Activated CD4-positive, alpha-beta T cell treated with anti-CD3 and anti-CD28 coated beads, Interleukin-2, amount 10 ng/mL, durations not matched to agents 24 days and 14 days (primary cell): Measurements from ENCODE around the gene METTL2B. TPM values are rescaled to one million over a fixed set of nuclear protein-coding genes. Genes with fewer than 3 reads are reported as not detected.
"Not testable (repeated sequence)": the region's sequence is repeated elsewhere in the genome, so short reads cannot be mapped to it uniquely, and the experiment has no call there.

Experiments used
- DNase-seq: peaks from one replicate; pipeline ENCODE4 v3.0.0; 2022
- H3K27ac Mint-ChIP-seq: one replicate; pipeline ENCODE4 v1.8.0; 2022; ENCODE audit warnings: mild to moderate bottlenecking, mixed read lengths
- H3K27me3 Mint-ChIP-seq: one replicate; pipeline ENCODE4 v1.8.0; 2022; ENCODE audit warnings: mixed read lengths
- H3K36me3 Mint-ChIP-seq: one replicate; pipeline ENCODE4 v1.8.0; 2022; ENCODE audit warnings: low read depth, mild to moderate bottlenecking, mixed read lengths
- H3K4me1 Mint-ChIP-seq: one replicate; pipeline ENCODE4 v1.8.0; 2021; ENCODE audit warnings: mixed read lengths
- H3K4me3 Mint-ChIP-seq: one replicate; pipeline ENCODE4 v1.8.0; 2022; ENCODE audit warnings: mild to moderate bottlenecking, moderate library complexity, mixed read lengths
- H3K9me3 Mint-ChIP-seq: one replicate; pipeline ENCODE4 v1.8.0; 2021; ENCODE audit warnings: mixed read lengths
- intact Hi-C: fragments of 100-400 bp; cut with micrococcal nuclease; formaldehyde crosslinking; loops from one replicate; pipeline ENCODE4 v1.15.1; 2023
- total RNA-seq: library from RNA; stranded (reverse); gene quantifications from 2 replicates; pipeline ENCODE4 v1.2.3, GENCODE V29; 2022

METTL2B gene
- total RNA-seq, 1 donor from 2014 or later, result 61.1 TPM

DNA sequence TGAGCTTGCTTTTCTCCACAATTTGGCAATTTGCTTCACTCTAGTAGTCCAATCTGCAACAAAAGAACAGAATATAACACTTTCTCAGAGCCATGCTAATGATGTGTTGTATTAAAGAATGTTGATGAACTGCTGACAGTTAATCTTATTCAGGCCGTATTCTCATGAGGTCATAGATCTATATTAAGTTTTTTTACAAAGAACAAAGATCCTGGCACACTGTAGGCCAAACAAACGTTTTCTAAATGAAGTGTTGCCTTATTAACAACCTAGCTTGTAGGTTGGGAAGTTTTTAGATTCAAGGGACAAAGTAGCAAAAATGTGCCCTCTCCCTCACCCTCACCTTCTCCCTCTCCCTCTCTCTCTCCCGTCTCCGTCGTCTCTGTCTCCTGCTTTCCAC lies 14.1 kb upstream of the METTL2B start:
- intact Hi-C loops, result no loop called here
- peaks cover 26% of the 10 kb centered on the region for H3K4me1 Mint-ChIP-seq
- H3K4me3 Mint-ChIP-seq, result no peak overlapping the region
- H3K9me3 Mint-ChIP-seq, result no peaks in the 10 kb centered on the region
- DNase-seq, result no peak
- peaks cover 49% of the 10 kb centered on the region for H3K36me3 Mint-ChIP-seq
- no peak overlapping the region for H3K27ac Mint-ChIP-seq
- no peaks in the 10 kb centered on the region for H3K27me3 Mint-ChIP-seq

DNA sequence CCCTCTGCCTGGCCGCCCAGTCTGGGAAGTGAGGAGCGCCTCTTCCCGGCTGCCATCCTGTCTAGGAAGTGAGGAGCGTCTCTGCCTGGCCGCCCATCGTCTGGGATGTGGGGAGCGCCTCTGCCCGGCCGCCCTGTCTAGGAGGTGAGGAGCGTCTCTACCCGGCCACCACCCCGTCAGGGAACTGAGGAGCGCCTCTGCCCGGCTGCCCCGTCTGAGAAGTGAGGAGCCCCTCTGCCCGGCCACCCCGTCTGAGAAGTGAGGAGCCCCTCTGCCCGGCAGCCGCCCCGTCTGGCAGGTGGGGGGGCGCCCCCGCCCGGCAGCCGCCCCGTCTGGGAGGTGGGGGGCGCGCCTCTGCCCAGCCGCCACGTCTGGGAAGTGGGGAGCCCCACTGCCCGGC lies 13.2 kb upstream of the METTL2B start:
- H3K4me1 Mint-ChIP-seq, result peaks cover 18% of the 10 kb centered on the region
- not testable (repeated sequence) for DNase-seq

GRCh38 chr7:128463933-128464332 lies 12.6 kb upstream of the METTL2B start:
- H3K27me3 Mint-ChIP-seq, intact Hi-C loops, DNase-seq, H3K9me3 Mint-ChIP-seq, H3K27ac Mint-ChIP-seq, H3K4me3 Mint-ChIP-seq: not testable (repeated sequence)
- Mint-ChIP-seq H3K36me3 (peaks cover 46% of the 10 kb centered on the region), H3K4me1 (peaks cover 13% of the 10 kb centered on the region)

More for the DNA sequence above, 13.2 kb upstream of the METTL2B start:
- intact Hi-C loops, H3K4me3 Mint-ChIP-seq, H3K27me3 Mint-ChIP-seq, H3K27ac Mint-ChIP-seq, H3K9me3 Mint-ChIP-seq: not testable (repeated sequence)
- peaks cover 46% of the 10 kb centered on the region for H3K36me3 Mint-ChIP-seq

DNA sequence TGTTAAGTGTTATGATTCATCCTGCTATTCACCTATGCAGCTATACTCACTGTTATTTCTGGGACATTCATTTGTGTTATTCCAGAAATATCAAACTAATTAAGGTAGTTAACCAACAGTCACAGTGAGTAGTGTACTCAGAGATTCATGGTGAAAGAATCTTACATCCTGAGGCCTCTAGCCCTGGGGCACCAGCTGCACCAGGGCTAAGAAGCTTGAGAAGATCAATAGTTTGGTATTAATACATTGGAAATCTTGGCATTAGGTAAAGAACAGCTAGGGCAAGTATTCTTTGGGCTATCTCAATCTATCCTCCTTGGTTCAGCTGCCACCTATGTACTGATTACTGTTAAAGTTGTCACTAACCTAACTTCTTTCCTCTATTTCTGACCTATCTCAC lies 9.7 kb upstream of the METTL2B start:
- H3K27me3 Mint-ChIP-seq, DNase-seq, H3K4me3 Mint-ChIP-seq, intact Hi-C loops, H3K27ac Mint-ChIP-seq, H3K9me3 Mint-ChIP-seq, H3K4me1 Mint-ChIP-seq: not testable (repeated sequence)
- H3K36me3 Mint-ChIP-seq, result peaks cover 37% of the 10 kb centered on the region

DNA sequence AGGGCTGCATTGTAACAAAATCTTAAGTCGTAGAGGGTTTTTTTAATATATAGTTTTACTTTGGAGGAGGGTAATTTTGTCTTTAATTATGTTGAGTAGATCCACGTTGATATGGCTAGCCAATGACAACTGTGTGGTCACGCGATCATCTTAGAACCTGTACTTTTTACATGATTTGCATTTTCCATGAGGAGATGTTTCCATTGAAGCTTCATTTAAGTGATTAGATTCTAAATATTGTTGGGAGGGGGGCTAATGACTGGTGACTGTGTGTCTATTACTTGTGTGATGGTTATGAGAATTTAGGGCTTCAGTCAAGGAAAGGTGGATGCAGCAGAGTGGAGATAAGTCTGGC lies 765 bp downstream of the METTL2B start:
- not testable (repeated sequence) for H3K27me3 Mint-ChIP-seq, H3K9me3 Mint-ChIP-seq, DNase-seq
- intact Hi-C loops, result loop anchor here (2.0 to 5.0 kb wide), 4 partner anchors 50 to 405 kb away; partner anchors contain the start of gene RBM28
- Mint-ChIP-seq H3K27ac (peak overlapping the region; percentile 97), H3K4me3 (peak overlapping the region; percentile 98), H3K4me1 (peaks cover 15% of the 10 kb centered on the region), H3K36me3 (peaks cover 19% of the 10 kb centered on the region)

DNA sequence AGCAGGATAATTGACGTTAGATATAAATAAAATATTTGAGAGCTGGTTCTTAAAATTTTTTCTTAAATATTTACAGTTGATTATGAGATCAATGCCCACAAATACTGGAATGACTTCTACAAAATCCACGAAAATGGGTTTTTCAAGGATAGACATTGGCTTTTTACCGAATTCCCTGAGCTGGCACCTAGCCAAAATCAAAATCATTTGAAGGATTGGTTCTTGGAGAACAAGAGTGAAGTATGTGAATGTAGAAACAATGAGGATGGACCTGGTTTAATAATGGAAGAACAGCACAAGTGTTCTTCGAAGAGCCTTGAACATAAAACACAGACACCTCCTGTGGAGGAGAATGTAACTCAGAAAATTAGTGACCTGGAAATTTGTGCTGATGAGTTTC lies 2.5 kb downstream of the METTL2B start:
- DNase-seq, H3K4me3 Mint-ChIP-seq, H3K27me3 Mint-ChIP-seq, H3K9me3 Mint-ChIP-seq: not testable (repeated sequence)
- Mint-ChIP-seq H3K36me3 (peaks cover 27% of the 10 kb centered on the region), H3K27ac (peak overlapping the region; percentile 41), H3K4me1 (peaks cover 15% of the 10 kb centered on the region)
- intact Hi-C loops, result loop anchor here (5.0 kb wide), 3 partner anchors 52 to 403 kb away; partner anchors contain the start of gene RBM28

DNA sequence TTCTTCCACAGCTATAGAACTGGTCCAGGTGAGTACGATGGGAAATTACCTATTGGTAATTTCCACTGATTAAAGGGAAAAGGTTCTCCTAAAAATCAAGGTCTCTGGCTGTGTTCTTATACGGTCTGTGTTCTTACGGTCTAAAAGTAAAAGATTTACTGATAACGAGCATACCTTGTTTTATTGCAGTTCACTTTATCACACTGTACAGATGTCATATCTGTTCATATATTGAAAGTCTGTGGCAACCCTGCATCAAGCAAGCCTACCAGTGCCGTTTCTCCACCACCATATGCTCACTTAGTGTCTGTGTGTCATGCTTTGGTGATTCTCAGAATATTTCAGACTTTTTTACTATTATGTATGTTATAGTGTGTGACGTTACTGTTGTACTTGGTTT lies 11.6 kb downstream of the METTL2B start:
- intact Hi-C loops, H3K27ac Mint-ChIP-seq, DNase-seq, H3K4me1 Mint-ChIP-seq, H3K4me3 Mint-ChIP-seq, H3K9me3 Mint-ChIP-seq, H3K27me3 Mint-ChIP-seq: not testable (repeated sequence)
- peaks cover 31% of the 10 kb centered on the region for H3K36me3 Mint-ChIP-seq

DNA sequence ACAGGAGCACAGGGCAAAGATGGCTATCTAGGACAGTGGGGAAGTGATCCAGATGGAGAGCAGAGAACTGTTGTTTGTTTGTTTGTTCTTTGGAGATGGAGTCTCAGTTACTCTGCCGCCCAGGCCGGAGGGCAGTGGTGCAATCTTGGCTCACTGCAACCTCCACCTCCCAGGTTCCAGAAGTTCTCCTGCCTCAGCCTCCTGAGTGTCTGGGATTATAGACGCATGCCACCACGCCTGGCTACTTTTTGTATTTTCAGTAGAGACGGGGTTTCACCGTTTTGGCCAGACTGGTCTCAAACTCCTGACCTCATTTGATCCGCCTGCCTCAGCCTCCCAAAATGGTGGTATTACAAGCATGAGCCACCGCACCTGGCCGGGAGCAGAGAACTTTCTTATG lies 20.9 kb downstream of the METTL2B start:
- Mint-ChIP-seq H3K4me1 (no peaks in the 10 kb centered on the region), H3K4me3 (no peak overlapping the region), H3K27me3 (no peaks in the 10 kb centered on the region), H3K36me3 (peaks cover 43% of the 10 kb centered on the region), H3K27ac (no peak overlapping the region), H3K9me3 (no peaks in the 10 kb centered on the region)
- no peak for DNase-seq
- intact Hi-C loops, result no loop called here

DNA sequence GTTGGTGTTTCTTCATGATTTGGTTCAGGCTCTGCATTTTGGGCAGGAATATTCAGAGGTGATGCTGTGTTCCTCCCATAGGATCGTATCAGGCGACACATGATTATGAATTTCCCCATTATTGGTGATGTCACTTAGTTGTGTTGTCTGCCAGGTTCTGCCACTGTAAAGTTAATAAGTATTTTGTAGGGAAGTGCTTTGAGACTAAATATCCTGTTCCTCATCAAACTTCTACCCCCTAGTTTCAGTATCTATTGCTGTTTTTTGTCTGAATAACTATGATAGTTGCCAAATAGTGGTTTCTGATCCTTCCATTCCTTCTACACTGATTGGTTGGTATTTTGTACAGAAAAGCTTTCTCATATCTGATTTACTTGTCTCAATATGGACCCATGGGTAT lies 28.9 kb downstream of the METTL2B start:
- DNase-seq, H3K4me3 Mint-ChIP-seq, H3K4me1 Mint-ChIP-seq, H3K27me3 Mint-ChIP-seq, H3K27ac Mint-ChIP-seq, intact Hi-C loops, H3K9me3 Mint-ChIP-seq: not testable (repeated sequence)
- H3K36me3 Mint-ChIP-seq, result peaks cover 29% of the 10 kb centered on the region

DNA sequence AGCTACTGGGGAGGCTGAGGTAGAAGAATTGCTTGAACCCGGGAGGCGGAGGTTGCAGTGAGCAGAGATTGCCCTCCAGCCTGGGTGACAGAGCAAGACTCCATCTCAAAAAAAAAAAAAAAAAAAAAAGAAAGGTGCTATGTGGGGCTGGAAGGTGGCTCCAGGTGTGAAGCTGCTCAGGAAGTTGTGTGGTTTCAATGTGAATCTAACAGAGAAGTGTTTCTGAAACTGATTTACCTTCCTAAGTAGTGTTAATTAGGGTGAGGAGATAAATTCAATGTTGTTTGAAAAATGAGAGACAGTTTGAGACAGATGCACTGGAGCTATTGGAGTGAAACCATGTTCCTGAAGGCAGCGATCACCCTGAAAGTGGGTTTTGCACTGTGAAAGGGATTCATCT lies 30.3 kb downstream of the METTL2B start:
- H3K9me3 Mint-ChIP-seq, DNase-seq, H3K27me3 Mint-ChIP-seq, H3K4me1 Mint-ChIP-seq, H3K27ac Mint-ChIP-seq, H3K4me3 Mint-ChIP-seq, intact Hi-C loops: not testable (repeated sequence)
- H3K36me3 Mint-ChIP-seq, result peaks cover 17% of the 10 kb centered on the region

DNA sequence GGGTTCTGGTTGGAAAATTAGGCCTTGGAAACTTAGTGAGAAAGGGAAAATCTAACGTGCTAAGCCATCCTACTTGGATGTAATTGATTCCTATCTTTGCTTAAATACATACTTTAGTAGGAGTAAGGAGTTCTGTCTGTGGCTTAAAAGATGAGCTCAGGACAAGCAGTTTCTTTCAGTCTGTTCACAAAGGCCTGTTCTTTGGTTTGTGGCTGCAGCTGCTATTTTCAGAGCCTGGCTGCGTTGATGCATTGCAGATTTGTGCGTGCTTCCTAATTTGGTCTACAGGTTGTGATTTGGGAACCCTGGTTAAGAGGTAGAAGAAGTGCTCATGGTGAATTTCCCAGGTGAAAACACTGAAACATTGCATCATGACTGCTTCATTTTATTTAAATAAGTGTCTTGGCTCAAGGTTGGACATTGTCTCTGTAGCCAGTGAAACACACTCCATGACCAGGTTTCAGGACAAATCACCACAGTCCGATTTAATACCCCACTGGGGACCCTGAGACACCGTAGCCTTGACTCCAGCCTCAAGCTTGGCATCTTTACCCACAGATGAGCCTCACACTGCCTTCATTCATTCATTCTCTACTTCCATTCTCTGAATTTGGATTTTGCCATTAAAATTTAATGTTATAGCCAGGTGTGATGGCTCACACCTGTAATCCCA lies 30.9 kb downstream of the METTL2B start:
- intact Hi-C loops, H3K27ac Mint-ChIP-seq, DNase-seq, H3K4me1 Mint-ChIP-seq, H3K9me3 Mint-ChIP-seq, H3K4me3 Mint-ChIP-seq, H3K27me3 Mint-ChIP-seq: not testable (repeated sequence)
- peaks cover 13% of the 10 kb centered on the region for H3K36me3 Mint-ChIP-seq

DNA sequence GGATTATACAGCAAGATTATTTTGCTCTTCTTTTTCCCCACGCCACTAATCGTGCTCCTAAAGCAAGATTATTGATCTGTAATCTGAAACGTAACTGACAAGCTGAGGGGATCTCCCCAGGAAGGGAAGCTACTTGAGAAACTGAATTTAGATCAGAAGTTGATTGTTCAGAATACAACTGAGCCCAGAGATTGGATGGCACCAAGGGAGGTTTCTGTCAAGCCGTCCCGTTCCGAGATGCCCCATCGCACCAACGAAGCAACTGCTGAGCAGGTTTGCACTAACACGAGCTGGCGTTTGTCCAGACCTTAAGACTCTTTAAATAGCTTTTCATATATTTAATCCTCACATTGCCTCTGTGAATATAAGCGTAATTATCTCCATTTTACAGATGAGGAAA lies 35.1 kb downstream of the METTL2B start:
- H3K4me1 Mint-ChIP-seq, DNase-seq, H3K27ac Mint-ChIP-seq, H3K4me3 Mint-ChIP-seq, H3K9me3 Mint-ChIP-seq, H3K27me3 Mint-ChIP-seq, H3K36me3 Mint-ChIP-seq, intact Hi-C loops: not testable (repeated sequence)

GRCh38 chr7:128515232-128515631 lies 38.7 kb downstream of the METTL2B start:
- H3K9me3 Mint-ChIP-seq, H3K4me1 Mint-ChIP-seq, H3K36me3 Mint-ChIP-seq, DNase-seq, intact Hi-C loops, H3K4me3 Mint-ChIP-seq, H3K27me3 Mint-ChIP-seq, H3K27ac Mint-ChIP-seq: not testable (repeated sequence)

- H3K27ac Mint-ChIP-seq, H3K9me3 Mint-ChIP-seq, H3K36me3 Mint-ChIP-seq, H3K27me3 Mint-ChIP-seq, DNase-seq, H3K4me1 Mint-ChIP-seq, intact Hi-C loops, H3K4me3 Mint-ChIP-seq: not testable (repeated sequence)
Measured at GRCh38 chr7:128517023-128517422, 40.5 kb downstream of the METTL2B start.
